ENCODE measurements around the gene SMIM41.

The SMIM41 gene

DNA sequence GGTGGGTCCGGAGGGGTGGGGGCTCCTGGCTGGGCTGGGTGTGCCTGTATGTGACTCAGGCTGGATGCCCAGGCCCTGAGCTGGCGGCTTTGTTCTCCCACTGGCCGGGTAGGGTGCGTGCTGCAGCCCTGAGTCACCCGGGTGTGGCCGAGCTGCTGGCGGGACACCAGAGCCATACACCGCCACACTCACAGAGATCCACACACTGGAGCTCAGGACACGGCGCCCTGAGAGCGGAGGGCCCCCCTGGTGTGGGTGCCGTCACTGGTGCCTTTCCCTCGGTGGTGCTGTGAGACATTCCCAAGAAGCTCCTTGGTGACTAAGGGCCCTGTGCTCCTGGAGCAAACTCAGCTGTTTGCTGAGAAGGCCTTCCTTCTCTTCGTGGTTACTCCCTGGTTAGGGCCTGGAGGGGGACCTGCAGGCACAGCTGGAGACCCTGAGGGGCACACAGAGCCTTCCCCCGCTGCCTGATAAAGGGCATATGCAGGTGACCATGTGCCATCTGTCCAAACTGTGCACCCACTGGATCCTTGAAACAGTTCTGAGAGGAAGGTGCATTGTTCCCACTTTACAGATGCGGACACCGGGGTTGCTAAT, 68.0 kb downstream of the SMIM41 start:
- no peak for DNase-seq (ENCODE audit: low read depth)

DNA sequence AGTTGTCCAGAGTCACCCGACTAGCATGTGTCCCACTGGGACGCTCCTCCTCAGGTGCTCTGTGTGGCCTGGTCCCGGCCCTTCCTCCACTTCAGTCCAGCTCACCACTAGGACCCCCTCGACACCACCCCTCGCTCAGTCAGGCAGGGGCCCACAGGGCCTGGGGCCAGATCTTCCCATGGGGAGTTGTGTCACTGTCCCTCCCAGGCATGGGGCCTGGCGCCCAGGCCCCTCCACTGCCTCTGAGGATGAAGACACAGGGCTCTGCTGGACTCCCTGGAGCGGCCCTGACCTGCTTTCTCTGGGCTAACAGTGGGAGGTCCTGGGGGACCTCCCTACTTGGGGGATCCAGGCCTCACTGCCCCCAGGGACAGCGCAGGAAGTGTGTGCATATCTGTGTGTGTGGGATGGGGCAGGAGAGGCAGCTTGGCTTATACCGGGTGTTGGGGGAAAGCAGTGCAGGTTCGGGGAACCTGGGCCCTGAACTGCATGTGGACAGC, 68.5 kb downstream of the SMIM41 start:
- no peak for DNase-seq (ENCODE audit: low read depth)

DNA sequence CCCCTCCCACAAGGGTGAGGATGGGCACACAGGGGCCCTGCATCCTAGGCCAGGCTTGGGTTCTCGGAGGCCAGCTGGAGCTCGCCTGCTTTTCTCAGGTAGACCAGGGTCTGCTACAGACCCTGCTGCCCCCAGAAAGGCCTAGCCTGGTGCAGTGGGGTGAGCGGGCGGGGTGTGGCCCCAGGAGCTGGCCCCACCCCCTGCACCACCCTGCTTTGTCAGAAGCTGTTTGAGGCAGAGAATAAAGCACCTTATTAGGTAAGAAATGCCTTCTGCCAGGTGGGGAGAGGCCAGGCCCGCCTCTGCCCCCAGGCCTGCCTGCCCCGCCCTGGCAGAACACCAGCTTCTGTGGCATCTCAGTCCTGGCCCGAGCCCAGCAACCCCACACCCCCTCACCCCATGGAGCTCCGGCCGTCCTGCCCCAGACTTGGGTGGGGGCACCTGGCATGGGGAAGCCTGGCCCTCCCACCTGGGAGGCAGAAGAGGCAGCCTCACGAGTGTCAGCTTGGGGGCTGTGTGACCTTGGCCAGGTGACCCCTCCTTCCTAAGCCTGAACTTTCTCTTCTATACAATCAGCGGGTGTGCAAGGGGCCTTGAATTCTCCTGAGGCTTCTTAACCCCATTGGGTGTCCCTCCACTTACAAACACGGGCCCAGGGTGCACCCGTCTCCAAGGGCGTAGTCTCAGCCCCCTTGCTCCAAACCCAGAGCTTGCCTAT, 69.1 kb downstream of the SMIM41 start:
- no peak for DNase-seq (ENCODE audit: low read depth)

DNA sequence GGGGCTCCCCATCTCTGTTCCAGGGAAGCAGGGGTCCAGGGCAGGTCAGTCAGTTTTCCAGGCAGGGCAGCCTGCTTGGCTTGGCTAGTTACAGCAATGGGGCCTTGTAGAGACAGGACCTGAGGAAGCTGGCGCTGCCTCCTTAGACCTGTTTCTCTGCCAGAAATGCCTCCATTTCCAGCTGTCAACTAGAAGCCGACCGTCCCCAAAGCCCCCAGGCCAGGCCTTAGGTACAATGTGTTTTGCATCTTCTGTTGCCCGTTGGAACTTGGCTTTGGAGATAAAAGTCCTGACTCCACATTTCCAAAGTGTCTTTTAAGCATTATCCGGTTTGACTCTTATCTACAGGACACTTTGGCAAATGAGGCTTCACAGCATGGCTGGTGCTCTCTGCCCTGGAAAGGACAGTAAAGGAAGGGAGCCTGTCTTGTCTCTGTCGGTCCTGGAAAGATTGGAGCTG, 69.7 kb downstream of the SMIM41 start:
- DNase-seq (ENCODE audit: low read depth), result no peak

DNA sequence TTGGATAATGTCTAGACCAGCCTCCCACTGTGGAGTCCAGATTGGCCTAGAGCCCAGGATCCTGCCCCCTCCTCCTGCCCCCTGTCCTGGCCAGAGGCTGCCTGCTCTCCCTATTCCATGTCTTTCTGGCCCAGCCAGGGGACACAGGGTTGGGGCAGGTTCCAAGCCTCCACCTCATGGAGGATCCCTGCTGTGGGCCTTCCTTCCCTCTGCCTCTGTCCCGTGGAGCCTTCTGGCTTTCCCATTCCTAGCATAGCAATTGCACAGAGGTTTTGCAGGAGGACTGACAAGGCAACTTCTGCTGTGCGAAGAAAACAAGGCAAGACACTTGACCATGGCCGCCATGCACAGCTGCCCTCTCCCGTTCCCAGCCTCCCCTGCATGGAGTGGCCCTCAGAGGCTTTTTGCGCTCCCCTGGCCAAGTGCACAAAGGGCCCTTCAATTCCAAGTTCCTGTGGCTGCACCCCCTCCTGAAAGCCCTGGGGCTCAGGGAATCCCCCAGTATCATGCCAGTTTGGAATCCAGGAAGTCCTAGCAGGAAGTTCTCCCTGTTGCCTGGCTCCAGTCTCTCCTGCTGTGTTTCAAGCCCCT, 70.2 kb downstream of the SMIM41 start:
- no peak for DNase-seq (ENCODE audit: low read depth)

DNA sequence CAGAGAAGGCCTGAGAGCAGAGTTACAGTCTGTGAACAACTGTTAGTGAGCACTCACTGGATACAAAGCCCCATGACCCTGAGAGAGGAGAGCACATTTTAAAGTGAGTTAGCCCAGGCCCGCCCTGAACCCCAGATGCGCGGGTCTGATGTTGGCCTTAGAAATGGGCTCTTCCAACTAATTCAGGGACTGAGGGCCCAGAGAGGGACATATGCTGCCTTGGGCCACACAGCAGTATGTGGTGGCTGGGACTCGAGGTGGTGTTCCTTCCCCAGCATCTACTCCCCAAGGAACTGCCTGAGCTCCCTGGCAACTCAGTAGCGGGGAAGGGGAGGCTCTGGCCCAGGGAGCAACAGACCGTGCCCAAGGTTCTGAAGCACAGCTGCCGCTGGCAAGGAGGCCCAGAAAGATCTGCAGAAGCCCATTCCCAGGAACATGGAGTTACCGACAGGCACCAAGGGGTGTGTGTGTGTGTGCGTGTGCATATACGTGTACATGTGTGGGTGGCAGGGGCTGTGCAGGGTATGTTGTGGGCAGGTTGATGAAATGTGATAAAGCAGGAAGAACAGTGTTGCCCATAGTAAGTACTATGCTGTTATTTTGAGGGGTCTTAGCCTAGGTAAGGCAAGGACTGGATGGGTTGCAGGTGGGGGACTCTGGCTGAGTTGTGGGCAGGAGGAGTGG, 71.8 kb downstream of the SMIM41 start:
- no peak for DNase-seq (ENCODE audit: low read depth)

DNA sequence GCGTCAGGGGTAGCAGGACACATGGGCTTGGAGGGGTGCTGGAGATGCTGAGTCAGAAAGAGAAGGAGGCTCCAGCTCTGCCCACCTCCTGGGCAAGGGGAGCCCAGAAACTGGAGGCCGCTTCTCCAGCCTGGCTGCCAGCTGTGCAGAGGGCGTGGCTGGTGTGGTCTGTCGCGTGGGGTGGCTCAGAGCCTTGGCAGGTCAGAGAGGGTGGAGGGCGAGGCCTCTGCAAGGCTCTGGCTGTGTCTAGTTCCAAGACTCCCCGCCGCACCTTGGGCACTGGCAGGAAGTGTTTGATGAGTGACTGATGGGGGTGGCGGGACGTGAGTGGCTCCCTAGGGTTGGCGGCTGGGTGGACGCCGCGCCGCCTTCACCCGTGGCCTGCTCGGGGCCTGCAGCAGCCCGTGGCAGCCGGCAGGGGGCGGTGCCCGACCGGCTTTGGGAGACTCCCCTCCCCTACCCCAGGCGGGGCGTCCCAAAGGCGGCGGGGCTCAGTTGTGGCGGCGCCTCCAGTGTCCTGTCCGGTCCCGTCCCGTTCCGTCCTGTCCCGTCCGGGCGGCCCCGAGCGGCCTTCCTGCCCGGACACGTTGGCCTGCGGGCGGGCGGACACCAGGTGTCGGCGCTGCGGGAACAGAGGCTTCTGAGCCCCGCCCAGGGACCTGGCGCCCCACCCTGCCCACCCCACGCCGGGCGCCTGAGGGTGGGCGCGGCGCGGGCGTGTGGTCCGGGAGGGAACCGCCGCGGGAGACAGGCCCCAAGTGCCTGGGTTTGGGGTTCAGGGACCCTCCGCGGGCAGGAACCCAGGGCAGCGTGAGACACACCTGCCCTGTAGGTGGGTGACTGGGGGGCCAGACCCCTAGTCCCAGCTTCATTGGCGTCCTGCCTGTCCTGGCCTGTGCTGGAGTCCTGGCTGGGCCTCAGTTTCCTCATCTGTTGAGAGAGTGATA, 72.6 kb downstream of the SMIM41 start:
- DNase-seq (ENCODE audit: low read depth), result peak; percentile 63

DNA sequence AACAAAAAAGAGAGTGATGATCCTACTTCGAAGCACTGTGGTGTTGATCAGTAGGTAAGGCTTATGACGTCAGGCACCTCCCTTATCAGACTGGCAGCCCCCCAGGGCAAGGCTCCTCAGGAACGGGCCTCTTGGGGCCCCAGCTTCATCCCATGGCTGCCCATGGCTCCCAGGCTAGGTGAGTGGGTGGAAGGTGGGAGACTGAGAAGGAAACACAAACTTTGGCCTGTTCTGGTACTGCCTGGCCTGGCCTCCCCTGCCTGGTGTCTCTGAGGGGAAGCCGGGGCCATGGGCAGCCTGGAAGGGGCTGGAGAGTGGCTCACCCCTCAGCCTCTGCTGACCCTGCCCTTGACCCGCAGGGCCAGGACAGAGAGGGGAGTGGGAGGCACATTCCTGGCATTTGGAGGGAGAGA, 73.4 kb downstream of the SMIM41 start:
- DNase-seq (ENCODE audit: low read depth), result no peak

DNA sequence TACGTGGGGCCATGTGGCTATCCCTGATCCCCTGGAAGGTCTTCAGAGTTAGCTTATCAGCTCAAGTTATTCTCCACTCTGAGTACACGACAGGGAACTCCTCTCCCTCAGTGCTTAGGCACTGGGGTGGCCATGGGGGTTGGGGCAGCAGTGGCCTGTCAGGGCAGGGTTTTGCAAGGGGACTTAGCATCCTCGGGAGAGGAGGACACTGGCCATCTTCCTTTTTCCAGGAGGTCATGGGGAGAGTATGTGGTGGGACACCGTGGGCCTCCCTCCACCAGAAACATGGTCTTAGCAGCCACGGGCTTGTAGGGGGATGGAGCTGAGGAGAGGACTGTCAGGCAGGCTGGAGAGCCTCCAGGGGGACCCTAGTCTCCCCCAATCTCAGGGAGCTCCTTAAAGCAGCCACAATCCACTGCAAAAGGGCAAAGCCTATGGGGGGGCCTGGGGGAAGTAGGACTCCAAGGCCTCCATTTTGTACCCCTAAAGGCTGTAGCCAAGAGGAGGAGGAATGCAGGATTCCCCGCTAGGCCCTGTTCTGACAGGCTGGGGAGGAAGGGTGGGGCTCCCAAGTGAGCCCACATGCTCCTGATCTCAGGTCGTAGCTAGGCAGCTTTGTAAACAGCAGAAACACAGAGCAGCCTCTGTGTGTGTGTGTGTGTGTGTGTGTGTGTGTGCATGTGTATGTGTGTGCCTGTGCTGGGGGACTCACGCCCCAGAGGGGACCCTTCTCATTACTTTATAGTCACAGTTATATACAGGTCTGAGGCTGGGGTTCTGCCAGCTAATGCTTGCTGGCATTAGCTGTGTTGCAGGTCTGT, 75.8 kb downstream of the SMIM41 start:
- peak; percentile 23 for DNase-seq (ENCODE audit: low read depth)

DNA sequence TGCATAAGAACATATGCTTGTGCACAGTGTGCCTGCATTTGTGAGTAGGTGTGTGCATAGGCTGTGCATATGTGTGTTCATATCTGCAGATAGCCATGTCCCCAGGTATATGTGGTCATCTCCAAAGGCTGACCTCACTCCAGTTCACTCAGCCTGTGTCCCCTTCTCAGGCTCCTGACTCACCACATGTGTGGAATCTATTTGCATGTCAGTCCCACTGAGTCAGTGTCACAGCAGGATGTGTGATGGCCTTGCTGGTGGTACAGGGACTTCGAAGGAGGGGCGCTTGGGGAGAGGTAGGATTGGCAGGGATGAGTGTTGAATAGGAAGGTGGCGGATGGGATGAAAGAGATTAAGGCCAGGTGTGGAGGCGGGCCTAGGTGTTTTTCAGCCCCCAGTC, 76.8 kb downstream of the SMIM41 start:
- no peak for DNase-seq (ENCODE audit: low read depth)

DNA sequence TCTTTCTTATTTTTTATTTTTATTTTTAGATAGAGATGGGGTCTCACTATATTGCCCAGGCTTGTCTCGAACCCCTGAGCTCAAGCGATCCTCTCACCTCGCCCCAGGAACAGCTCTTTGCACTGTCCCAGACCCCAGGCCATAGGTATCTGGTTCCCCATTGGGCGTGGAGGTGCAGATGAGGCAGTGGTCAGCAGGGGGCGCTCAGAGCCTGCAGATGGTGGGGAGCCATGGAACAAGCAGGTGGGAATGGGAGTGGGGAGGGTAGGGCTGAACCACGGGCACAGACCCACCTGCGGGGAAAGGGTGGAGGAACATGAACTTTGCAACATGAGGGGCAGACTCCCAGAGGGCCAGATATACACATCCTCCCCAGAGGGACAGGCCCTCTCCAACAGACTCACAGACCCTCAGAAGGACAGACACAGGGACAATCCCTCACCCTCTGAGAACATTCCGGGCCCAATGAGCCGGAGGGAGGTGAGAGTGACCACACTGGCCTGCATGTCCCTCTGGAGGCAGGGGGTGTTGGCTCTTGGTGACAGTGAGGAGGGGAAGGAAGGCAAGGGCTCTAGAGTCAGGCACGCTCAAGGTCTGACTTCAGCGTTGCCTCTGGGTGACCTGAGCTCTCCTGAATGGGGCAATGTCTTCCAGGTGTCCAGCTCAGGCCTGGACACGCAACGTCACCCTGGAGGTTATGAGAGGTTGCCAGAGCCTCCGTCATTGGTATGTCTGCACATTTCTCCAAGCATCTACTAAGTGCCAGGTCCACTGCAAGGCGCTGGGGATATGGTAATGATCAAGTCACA, 77.5 kb downstream of the SMIM41 start:
- DNase-seq (ENCODE audit: low read depth), result peak; percentile 68

DNA sequence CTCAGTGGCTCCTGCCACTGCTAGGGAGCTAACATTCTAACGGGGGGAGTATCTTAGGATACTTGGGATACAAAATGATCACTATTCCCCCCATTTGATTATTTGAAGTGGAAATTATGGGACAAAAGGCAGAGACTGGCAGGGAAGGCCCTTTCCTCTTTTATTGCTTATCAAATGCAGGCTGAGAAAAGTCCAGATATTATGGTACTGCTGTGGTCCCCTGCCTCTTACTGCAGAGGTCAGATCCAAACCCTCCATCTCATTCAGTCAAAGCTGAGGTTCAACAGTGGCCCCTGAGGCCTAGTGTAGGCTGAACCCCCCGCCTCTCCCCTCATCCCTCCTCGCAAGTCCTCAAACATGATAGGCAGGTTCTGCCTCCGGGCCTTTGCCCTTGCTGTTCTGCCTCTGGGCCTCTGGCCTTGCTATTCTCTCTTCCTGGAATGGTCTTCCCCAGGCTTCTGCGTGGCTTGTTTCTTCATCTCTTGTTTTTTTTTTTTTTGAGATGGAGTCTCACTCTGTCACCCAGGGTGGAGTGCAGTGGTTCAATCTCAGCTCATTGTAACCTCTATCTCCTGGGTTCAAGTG, 78.2 kb downstream of the SMIM41 start:
- DNase-seq (ENCODE audit: low read depth), result no peak

Measured in activated T-cell treated with anti-CD3 and anti-CD28 coated beads for 1 hour (primary cell).